H9 (cell line): ENCODE results near the gene FARP1. TPM values are rescaled to one million over a fixed set of nuclear protein-coding genes. Genes with fewer than 3 reads are reported as not detected.

Source experiments
- DNase-seq: peaks from one replicate; pipeline ENCODE4 v3.0.0-alpha.2; 2017
- H2AFZ ChIP-seq: one replicate; pipeline ENCODE4 v1.6.1; 2013; ENCODE audit warnings: mild to moderate bottlenecking, low read length, control low read depth, moderate library complexity
- H2AK5ac ChIP-seq: 2 replicates; pipeline ENCODE4 v1.6.1; 2013; ENCODE audit warnings: low read length, control low read depth, mixed read lengths; ENCODE audit not compliant: insufficient read length
- H2BK120ac ChIP-seq: one replicate; pipeline ENCODE4 v1.6.1; 2013; ENCODE audit warnings: low read depth, mild to moderate bottlenecking, low read length, control low read depth, inconsistent platforms; ENCODE audit not compliant: poor library complexity, severe bottlenecking
- H2BK12ac ChIP-seq: 2 replicates; pipeline ENCODE4 v1.6.1; 2013; ENCODE audit warnings: low read length, control low read depth, mixed read lengths, low read depth; ENCODE audit not compliant: insufficient read length
- H2BK15ac ChIP-seq: 2 replicates; pipeline ENCODE4 v1.6.1; 2013; ENCODE audit warnings: low read depth, low read length, control low read depth
- H2BK20ac ChIP-seq: one replicate; pipeline ENCODE4 v1.6.1; 2013; ENCODE audit warnings: low read depth, mild to moderate bottlenecking, low read length, control low read depth, inconsistent platforms; ENCODE audit not compliant: poor library complexity, severe bottlenecking
- H2BK5ac ChIP-seq: 2 replicates; pipeline ENCODE4 v1.6.1; 2013; ENCODE audit warnings: low read length, control low read depth, mixed read lengths; ENCODE audit not compliant: insufficient read length
- H3K14ac ChIP-seq: 2 replicates; pipeline ENCODE4 v1.6.1; 2013; ENCODE audit warnings: low read length, control low read depth; ENCODE audit not compliant: insufficient read depth
- H3K18ac ChIP-seq: 2 replicates; pipeline ENCODE4 v1.6.1; 2013; ENCODE audit warnings: low read depth, mild to moderate bottlenecking, mixed read lengths, low read length, control low read depth; ENCODE audit not compliant: insufficient read length
- H3K23ac ChIP-seq: 2 replicates; pipeline ENCODE4 v1.6.1; 2013; ENCODE audit warnings: low read length, control low read depth, mixed read lengths, low read depth; ENCODE audit not compliant: insufficient read length
- H3K23me2 ChIP-seq: 2 replicates; pipeline ENCODE4 v1.6.1; 2013; ENCODE audit warnings: low read depth, mild to moderate bottlenecking, mixed read lengths, low read length, control low read depth; ENCODE audit not compliant: insufficient read length, poor library complexity, severe bottlenecking
- H3K27ac ChIP-seq: 2 replicates; pipeline ENCODE4 v1.5.1; 2013; ENCODE audit warnings: low read length, control low read depth, mixed read lengths, low read depth; ENCODE audit not compliant: insufficient read length
- H3K27me3 ChIP-seq: 2 replicates; pipeline ENCODE4 v1.6.1; 2013; ENCODE audit warnings: low read length, control low read depth, inconsistent platforms; ENCODE audit not compliant: insufficient read depth
- H3K4ac ChIP-seq: 2 replicates; pipeline ENCODE4 v1.6.1; 2013; ENCODE audit warnings: low read depth, mild to moderate bottlenecking, control low read depth, inconsistent platforms, low read length, moderate library complexity
- H3K4me1 ChIP-seq: 2 replicates; pipeline ENCODE4 v1.6.1; 2013; ENCODE audit warnings: low read length, control low read depth, inconsistent platforms; ENCODE audit not compliant: insufficient read depth
- H3K4me2 ChIP-seq: 2 replicates; pipeline ENCODE4 v1.6.1; 2013; ENCODE audit warnings: low read length, control low read depth, mixed read lengths; ENCODE audit not compliant: insufficient read length, insufficient read depth
- H3K56ac ChIP-seq: 2 replicates; pipeline ENCODE4 v1.6.1; 2013; ENCODE audit warnings: low read depth, mild to moderate bottlenecking, mixed read lengths, low read length, control low read depth; ENCODE audit not compliant: insufficient read length
- H3K79me1 ChIP-seq: 2 replicates; pipeline ENCODE4 v1.6.1; 2013; ENCODE audit warnings: low read depth, mild to moderate bottlenecking, moderate library complexity, low read length, control low read depth, inconsistent platforms; ENCODE audit not compliant: insufficient read depth, poor library complexity, severe bottlenecking
- H3K79me2 ChIP-seq: 2 replicates; pipeline ENCODE4 v1.6.1; 2013; ENCODE audit warnings: low read length, control low read depth, inconsistent platforms; ENCODE audit not compliant: insufficient read depth
- H3K9ac ChIP-seq: 2 replicates; pipeline ENCODE4 v1.6.1; 2013; ENCODE audit warnings: low read length, control low read depth, mixed read lengths; ENCODE audit not compliant: insufficient read length; ENCODE audit errors: extremely low read depth
- H3K9me3 ChIP-seq: one replicate; pipeline ENCODE4 v1.6.1; 2013; ENCODE audit warnings: low read depth, low read length, inconsistent platforms; ENCODE audit not compliant: control insufficient read depth
- H3T11ph ChIP-seq: one replicate; pipeline ENCODE4 v1.6.1; 2013; ENCODE audit warnings: mild to moderate bottlenecking, low read length, control low read depth, inconsistent platforms
- H4K20me1 ChIP-seq: one replicate; pipeline ENCODE4 v1.6.1; 2013; ENCODE audit not compliant: control insufficient read depth, insufficient read length, insufficient read depth
- H4K5ac ChIP-seq: 2 replicates; pipeline ENCODE4 v1.6.1; 2013; ENCODE audit warnings: low read depth, mild to moderate bottlenecking, mixed read lengths, low read length, control low read depth; ENCODE audit not compliant: insufficient read length
- H4K8ac ChIP-seq: replicated peaks from 2 replicates; pipeline ENCODE4 v1.6.1; 2013; ENCODE audit warnings: low read length, control low read depth, mixed read lengths, low read depth; ENCODE audit not compliant: insufficient read length
- H4K91ac ChIP-seq: 2 replicates; pipeline ENCODE4 v1.6.1; 2013; ENCODE audit warnings: low read depth, mild to moderate bottlenecking, moderate library complexity, mixed read lengths, low read length, control low read depth; ENCODE audit not compliant: insufficient read length
- H3K27ac Mint-ChIP-seq, 3 experiments: 2 replicates in 2 of 3; 3 replicates in 1 of 3; pipeline ENCODE4 v1.8.0; 2020 to 2021; ENCODE audit warnings: mixed read lengths in 3 of 3, mild to moderate bottlenecking in 1 of 3, moderate library complexity in 1 of 3
- H3K27me3 Mint-ChIP-seq: 2 replicates; pipeline ENCODE4 v1.8.0; 2021; ENCODE audit warnings: low read depth, mild to moderate bottlenecking, moderate library complexity, mixed read lengths
- H3K36me3 Mint-ChIP-seq, 3 experiments: 2 replicates in 2 of 3; 3 replicates in 1 of 3; pipeline ENCODE4 v1.8.0; 2020 to 2021; ENCODE audit warnings: low read depth in 3 of 3, mixed read lengths in 3 of 3; ENCODE audit not compliant: insufficient read depth in 1 of 3
- H3K4me1 Mint-ChIP-seq, 2 experiments: 2 replicates each; pipeline ENCODE4 v1.8.0; 2020; ENCODE audit warnings: mixed read lengths in 2 of 2
- H3K4me3 Mint-ChIP-seq, 2 experiments: 2 replicates in 1 of 2; 3 replicates in 1 of 2; pipeline ENCODE4 v1.8.0; 2020 to 2021; ENCODE audit warnings: mild to moderate bottlenecking in 2 of 2, mixed read lengths in 2 of 2, moderate library complexity in 1 of 2
- H3K9me3 Mint-ChIP-seq, 2 experiments: 2 replicates in 1 of 2; 3 replicates in 1 of 2; pipeline ENCODE4 v1.8.0; 2020; ENCODE audit warnings: mild to moderate bottlenecking in 2 of 2, mixed read lengths in 2 of 2, moderate library complexity in 1 of 2
- CTCF ChIP-seq: fragments of 200-600 bp; sonication (generic); conservative IDR thresholded peaks from 3 replicates; pipeline ENCODE4 v1.8.0; 2021; ENCODE audit warnings: antibody characterized with exemption, mild to moderate bottlenecking
- WGBS: extraction: QIAGEN DNeasy Blood & Tissue Kit; methylation state at CpG from one replicate; pipeline ENCODE4 v1.1.7; 2013; ENCODE audit warnings: missing lambda C conversion rate, low lambda C conversion rate, mixed read lengths; ENCODE audit not compliant: insufficient read length; ENCODE audit errors: extremely low coverage; 5-methylcytosine and 5-hydroxymethylcytosine counted together
- total RNA-seq: library from RNA; stranded (reverse); gene quantifications from 2 replicates; pipeline ENCODE4 v1.2.1, GENCODE V29; 2021

The FARP1 gene
- total RNA-seq, 1 experiment from 2014 or later, result 95.9 TPM

DNA sequence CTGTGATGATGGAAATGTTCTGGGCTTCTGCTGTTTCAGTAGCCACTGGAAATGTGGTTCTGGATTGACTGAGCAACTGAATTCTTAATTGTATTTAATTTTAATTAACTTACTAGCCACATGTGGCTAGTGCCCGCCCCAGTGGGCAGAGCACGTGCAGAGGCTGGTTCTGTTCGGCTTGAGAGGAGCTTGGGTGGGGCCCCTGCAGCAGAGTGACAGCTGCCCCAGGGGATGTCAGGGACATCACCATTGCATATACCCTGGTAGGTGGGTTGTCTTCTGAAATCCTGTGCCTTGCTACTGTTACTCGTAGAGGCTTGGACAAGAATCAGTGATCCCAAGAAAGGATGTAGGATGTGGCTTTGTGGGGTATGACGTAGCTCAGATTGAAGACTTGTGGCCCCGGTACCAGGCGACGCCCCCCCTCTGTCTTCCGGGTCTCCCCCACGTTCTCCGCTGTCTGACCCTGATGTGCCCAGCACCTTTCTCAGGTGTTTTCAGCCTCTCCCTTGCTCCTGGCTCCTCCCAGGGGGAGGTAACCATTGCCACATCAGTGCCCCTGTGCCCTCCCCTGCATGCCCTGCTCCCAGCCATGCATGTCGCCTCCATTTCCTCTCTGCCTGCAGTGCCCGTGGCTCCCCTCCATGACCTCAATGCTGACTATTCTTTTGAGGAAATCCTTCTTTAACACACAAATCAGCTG lies 136.7 kb downstream of the FARP1 start:
- Histone ChIP-seq H3K23ac (no peak overlapping the region), H4K20me1 (no peaks in the 10 kb centered on the region), H3K27ac (no peak overlapping the region), H3K4ac (no peak overlapping the region), H2BK15ac (no peak overlapping the region), H3T11ph (no peak overlapping the region), H3K4me1 (peaks cover 11% of the 10 kb centered on the region; the same call in 1 of the 2 replicates), H3K9me3 (no peaks in the 10 kb centered on the region), H2BK5ac (no peak overlapping the region), H3K23me2 (no peaks in the 10 kb centered on the region), H3K4me2 (no peak overlapping the region), H3K9ac (no peak overlapping the region), H3K18ac (no peak overlapping the region), H3K56ac (no peak overlapping the region), H2BK20ac (no peak overlapping the region), H2AFZ (no peak overlapping the region), H3K79me2 (peaks cover 5% of the 10 kb centered on the region; the same call in 1 of the 2 replicates), H2BK12ac (no peak overlapping the region), H3K27me3 (no peaks in the 10 kb centered on the region), H3K79me1 (peaks cover 5% of the 10 kb centered on the region), H2BK120ac (no peak overlapping the region), H2AK5ac (no peak overlapping the region), H4K8ac (no peak overlapping the region), H3K14ac (no peak overlapping the region), H4K91ac (no peak overlapping the region), H4K5ac (no peak overlapping the region)
- DNase-seq, result peak; percentile 65
- Mint-ChIP-seq H3K27ac (peak overlapping the region; percentile 22 to 71 (median 66); a peak in 4 of 7 replicates), H3K4me3 (peak overlapping the region; percentile 9 to 54; a peak in 3 of 5 replicates), H3K4me1 (peaks cover 35 to 37% of the 10 kb centered on the region in 2 experiments), H3K36me3 (no peaks in the 10 kb centered on the region), H3K27me3 (no peaks in the 10 kb centered on the region), H3K9me3 (no peaks in the 10 kb centered on the region)
- no CpG with 5 or more reads among the region's 13 CpGs for WGBS
- no peak for TF ChIP-seq CTCF
